ENCODE data around the gene OR1M1. TPM values are rescaled to one million over a fixed set of nuclear protein-coding genes. Genes with fewer than 3 reads are reported as not detected.

Gene OR1M1
- total RNA-seq, 1 experiment from 2014 or later: not detected

GRCh38 chr19:9075064-9075949 is 11.6 kb upstream of the OR1M1 start:
- peak; percentile 90 for DNase-seq (ENCODE audit: low spot score)

GRCh38 chr19:9076901-9077300 is 10.0 kb upstream of the OR1M1 start:
- no peak for DNase-seq (ENCODE audit: low spot score)

- no peak for DNase-seq (ENCODE audit: low spot score)
Observed at GRCh38 chr19:9078651-9079050, 8.2 kb upstream of the OR1M1 start.

DNA sequence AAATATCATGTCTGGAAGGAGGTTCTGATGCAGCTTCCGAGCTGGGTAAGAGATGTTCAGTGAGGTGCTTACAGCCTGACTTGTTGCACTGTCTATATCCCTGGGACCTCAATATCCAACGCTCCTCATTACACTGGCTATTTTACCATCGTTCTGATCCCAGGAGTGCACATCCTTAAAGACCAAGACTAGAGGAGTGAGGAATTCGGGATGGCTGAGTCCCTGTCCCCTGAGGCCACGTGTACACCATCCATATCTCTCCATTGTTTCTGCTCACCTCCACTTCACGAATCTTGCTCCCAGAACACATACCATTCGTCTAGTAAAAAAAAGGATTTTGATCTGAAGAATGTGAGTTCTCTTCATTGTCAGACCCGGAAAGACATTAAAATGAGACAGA is 20.5 kb downstream of the OR1M1 start, which contains the start of gene OR7G2:
OR7G2 (minus strand) TSS at position 101 of the 400 bp plus-strand sequence. CDS start 4,232 bp downstream, outside the sequence.
- no peak for DNase-seq (ENCODE audit: low spot score)

DNA sequence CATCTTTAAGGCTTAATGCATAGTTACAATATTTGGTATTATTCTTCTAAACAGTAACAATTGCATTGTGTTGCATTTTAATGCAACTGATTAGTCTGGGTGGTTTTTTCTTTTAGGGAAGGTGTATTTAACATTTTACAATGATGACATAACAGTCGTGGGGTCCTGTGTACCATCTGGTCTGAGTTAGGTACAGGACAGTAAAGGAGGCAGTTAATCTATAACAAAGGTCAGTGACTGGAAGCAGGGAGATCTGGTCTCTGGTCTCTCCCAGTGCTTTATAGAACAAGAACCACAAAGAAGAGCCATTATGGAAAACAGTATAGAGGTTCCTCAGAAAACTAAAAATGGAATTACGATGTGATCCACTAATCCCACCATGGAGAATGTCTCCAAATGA is 23.1 kb downstream of the OR1M1 start:
- no peak for DNase-seq (ENCODE audit: low spot score)

- no peak for DNase-seq (ENCODE audit: low spot score)
Observed at GRCh38 chr19:9115307-9115813, 28.5 kb downstream of the OR1M1 start, which contains the start of gene OR7G1. Gene OR7G1 (minus strand): TSS chr19:9115763. CDS start chr19:9115763, 0 bp downstream.

DNA sequence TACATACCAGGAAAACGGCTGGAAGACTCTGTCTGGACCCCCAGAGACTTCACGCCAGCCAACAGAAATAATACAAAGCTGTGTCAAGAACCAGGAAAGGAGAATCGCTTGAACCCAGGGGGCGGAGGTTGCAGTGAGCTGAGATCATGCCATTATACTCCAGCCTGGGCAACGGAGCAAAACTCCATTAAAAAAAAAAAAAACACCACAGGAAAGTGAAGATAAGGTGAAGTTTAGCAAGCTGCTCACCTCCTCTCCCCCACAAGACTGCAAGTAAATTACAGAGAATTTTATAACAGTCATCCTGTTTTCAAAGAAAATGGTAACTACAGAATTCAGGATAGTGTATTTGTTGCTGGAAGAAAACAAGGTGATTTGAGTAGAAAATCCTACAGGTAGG is 29.7 kb downstream of the OR1M1 start:
- DNase-seq (ENCODE audit: low spot score): no peak

GRCh38 chr19:9126900-9127405 is 40.1 kb downstream of the OR1M1 start, which contains the start of gene OR7G3:
Gene OR7G3 (minus strand): TSS chr19:9126950. CDS start chr19:9126950, 0 bp downstream.
- no peak for DNase-seq (ENCODE audit: low spot score)

GRCh38 chr19:9128171-9128570 is 41.3 kb downstream of the OR1M1 start:
- DNase-seq (ENCODE audit: low spot score): peak; percentile 31

GRCh38 chr19:9130965-9131364 is 44.1 kb downstream of the OR1M1 start:
- DNase-seq (ENCODE audit: low spot score): no peak

GRCh38 chr19:9132422-9132821 is 45.6 kb downstream of the OR1M1 start:
- no peak for DNase-seq (ENCODE audit: low spot score)

GRCh38 chr19:9139609-9140158 is 52.8 kb downstream of the OR1M1 start:
- DNase-seq (ENCODE audit: low spot score): no peak

DNA sequence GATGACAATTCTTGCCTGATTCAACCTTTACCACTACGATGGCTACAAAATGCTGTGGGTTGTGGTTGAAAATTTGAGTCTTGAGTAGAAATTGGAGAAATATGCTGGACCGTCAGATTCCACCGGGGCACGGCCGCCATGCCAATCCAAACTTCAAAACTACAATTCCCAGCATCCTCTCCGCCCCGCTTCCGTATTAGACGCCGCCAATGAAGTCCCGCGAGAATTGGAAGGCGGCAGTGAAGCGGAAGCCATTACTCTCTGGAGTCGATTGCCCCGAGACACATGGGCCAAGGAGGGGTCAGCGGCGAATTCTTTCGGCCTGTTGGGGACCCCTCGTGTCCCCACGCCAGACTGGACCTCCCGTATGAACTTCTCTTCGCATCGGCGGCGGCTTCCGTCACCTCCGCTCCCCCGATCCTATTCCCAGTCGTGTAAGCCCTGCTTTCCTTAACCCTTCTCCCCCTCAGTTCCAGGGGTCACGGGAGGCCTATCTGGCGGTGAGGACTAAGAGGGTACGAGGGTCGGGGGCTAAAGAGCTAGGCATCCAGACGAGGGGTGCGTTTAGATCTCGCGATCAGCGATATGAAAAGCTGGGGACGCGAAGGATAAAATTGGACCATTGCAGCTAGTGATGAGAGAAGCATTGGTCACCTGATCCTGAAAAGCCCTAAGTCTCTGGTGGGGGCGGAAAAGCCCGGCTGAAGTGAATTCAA is 53.5 kb downstream of the OR1M1 start, which contains the start of gene ZNF317:
ZNF317 (plus strand) TSS at position 239 of the 716 bp plus-strand sequence. CDS start 15,620 bp downstream, outside the sequence.
- peak; percentile 87 for DNase-seq (ENCODE audit: low spot score)

DNA sequence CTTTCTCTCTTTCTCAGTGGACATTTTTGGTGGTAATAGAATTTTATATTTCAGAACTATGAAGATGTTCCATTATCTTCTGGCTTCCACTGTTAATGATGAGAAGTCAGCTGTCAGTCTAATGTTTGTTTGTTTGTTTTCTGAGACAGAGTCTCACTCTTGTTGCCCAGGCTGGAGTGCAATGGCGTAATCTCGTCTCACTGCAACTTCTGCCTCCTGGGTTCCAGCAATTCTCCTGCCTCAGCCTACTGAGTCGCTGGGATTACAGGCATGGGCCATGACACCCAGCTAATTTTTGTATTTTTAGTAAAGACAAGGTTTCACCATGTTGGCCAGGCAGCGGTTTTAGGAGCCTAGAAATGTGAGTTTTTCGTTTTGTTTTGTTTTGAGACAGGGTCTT is 58.1 kb downstream of the OR1M1 start:
- no peak for DNase-seq (ENCODE audit: low spot score)

Small RNA genes lying within 50 kb of the gene (small RNA-seq; reads per million reads assigned to genes)
- gene OR1M4P: not detected

Other genes starting within 250 kb of the OR1M1 start
- 0.03 TPM in 2 replicates for gene MUC16, start 76.7 kb upstream of the OR1M1 start, total RNA-seq (2014; rRNA removed; shearing (Covaris generic))
- not detected in 2 replicates for gene OR7G2, start 20.4 kb downstream of the OR1M1 start, total RNA-seq (2014; rRNA removed; shearing (Covaris generic))
- gene OR7G1, start 28.7 kb downstream of the OR1M1 start, total RNA-seq (2014; rRNA removed; shearing (Covaris generic)): not detected in 2 replicates
- gene OR7G3, start 39.9 kb downstream of the OR1M1 start, total RNA-seq (2014; rRNA removed; shearing (Covaris generic)): not detected in 2 replicates
- gene ZNF317, start 53.3 kb downstream of the OR1M1 start, total RNA-seq (2014; rRNA removed; shearing (Covaris generic)): 13.6 and 18.2 TPM in 2 replicates
- not detected in 2 replicates for gene OR7D2, start 91.9 kb downstream of the OR1M1 start, total RNA-seq (2014; rRNA removed; shearing (Covaris generic))
- not detected in 2 replicates for gene OR7D4, start 132.5 kb downstream of the OR1M1 start, total RNA-seq (2014; rRNA removed; shearing (Covaris generic))
- gene OR7E24, start 163.9 kb downstream of the OR1M1 start, total RNA-seq (2014; rRNA removed; shearing (Covaris generic)): not detected in 2 replicates
- 2.1 and 9.4 TPM in 2 replicates for gene ZNF699, start 222.8 kb downstream of the OR1M1 start, total RNA-seq (2014; rRNA removed; shearing (Covaris generic))
- 0.74 and 1.1 TPM in 2 replicates for gene ZNF559, start 237.1 kb downstream of the OR1M1 start, total RNA-seq (2014; rRNA removed; shearing (Covaris generic))